Activated B cell treated with CpG ODN at 0.5 μM for 24 hours (primary cell): ENCODE results near the gene CACNB4. TPM values are rescaled to one million over a fixed set of nuclear protein-coding genes. Genes with fewer than 3 reads are reported as not detected.

Experiments
- ATAC-seq: fragments of 200-7000 bp; cut with Tn5 transposase; one replicate; pipeline ENCODE4 v1.10.0; 2021; ENCODE audit warnings: low read depth, mild to moderate bottlenecking, moderate library complexity
- CTCF ChIA-PET: fragments of 350-600 bp; sonication (Branson Sonifier 250); formaldehyde crosslinking; loops from one replicate; lab custom pipeline; 2021; ENCODE audit warnings: antibody characterized with exemption; lab: Charles Lee
- POLR2A ChIA-PET: fragments of 350-600 bp; sonication (Branson Sonifier 250); formaldehyde crosslinking; loops from one replicate; lab custom pipeline; 2021; ENCODE audit warnings: antibody characterized with exemption; lab: Charles Lee
- DNase-seq: peaks from one replicate; pipeline ENCODE4 v3.0.0; 2022
- H3K27ac Mint-ChIP-seq: one replicate; pipeline ENCODE4 v1.8.0; 2020; ENCODE audit warnings: mixed read lengths
- H3K27me3 Mint-ChIP-seq: one replicate; pipeline ENCODE4 v1.8.0; 2021; ENCODE audit warnings: mixed read lengths
- H3K36me3 Mint-ChIP-seq: one replicate; pipeline ENCODE4 v1.8.0; 2021; ENCODE audit warnings: low read depth, mixed read lengths
- H3K4me1 Mint-ChIP-seq: one replicate; pipeline ENCODE4 v1.8.0; 2021; ENCODE audit warnings: mixed read lengths
- H3K4me3 Mint-ChIP-seq: one replicate; pipeline ENCODE4 v1.8.0; 2020; ENCODE audit warnings: mild to moderate bottlenecking, mixed read lengths
- H3K9me3 Mint-ChIP-seq: one replicate; pipeline ENCODE4 v1.8.0; 2020; ENCODE audit warnings: mixed read lengths
- CTCF ChIP-seq: fragments of 200-600 bp; IDR thresholded peaks from one replicate; pipeline ENCODE4 v1.8.0; 2022; ENCODE audit warnings: antibody characterized with exemption, mild to moderate bottlenecking
- intact Hi-C: fragments of 100-400 bp; cut with micrococcal nuclease; formaldehyde crosslinking; loops from one replicate; pipeline ENCODE4 v1.15.1; 2024
- total RNA-seq: library from RNA; stranded (reverse); gene quantifications from 2 replicates; pipeline ENCODE4 v1.2.3, GENCODE V29; 2022

The CACNB4 gene
- total RNA-seq, 1 donor from 2014 or later, result 0.86 TPM

DNA sequence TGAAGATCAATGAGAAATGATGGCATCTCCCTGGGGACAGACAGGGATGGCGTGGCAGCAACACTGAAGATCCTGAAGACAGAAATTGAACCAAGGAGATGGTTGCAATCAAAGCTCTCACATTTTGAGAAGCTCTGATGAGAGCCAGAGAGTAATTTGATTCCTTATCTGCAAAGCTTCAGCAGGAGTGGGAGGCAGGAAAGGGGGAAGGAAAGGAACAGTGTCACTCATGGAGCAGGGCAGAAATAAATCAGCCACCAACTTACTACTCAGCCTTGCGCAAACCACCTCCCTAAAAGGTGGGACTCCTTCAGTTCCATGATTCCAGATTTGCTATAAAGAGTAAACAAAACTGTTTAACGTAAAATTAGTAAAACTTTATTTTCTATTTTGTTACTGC lies 119.2 kb downstream of the CACNB4 start:
- no peaks in the 10 kb centered on the region for H3K4me1 Mint-ChIP-seq
- no peaks in the 10 kb centered on the region for H3K36me3 Mint-ChIP-seq
- POLR2A ChIA-PET, result no interaction called here
- no peak for TF ChIP-seq CTCF
- CTCF ChIA-PET, result interaction anchor here (1.0 kb wide), 1 partner anchor 16 kb away, joined by 3 read pairs; no protein-coding TSS in a partner anchor
- ATAC-seq (no peak), DNase-seq (no peak)
- no peaks in the 10 kb centered on the region for H3K9me3 Mint-ChIP-seq
- H3K27me3 Mint-ChIP-seq, result peaks cover 10% of the 10 kb centered on the region
- no peak overlapping the region for H3K27ac Mint-ChIP-seq
- intact Hi-C loops, result no loop called here
- no peak overlapping the region for H3K4me3 Mint-ChIP-seq

DNA sequence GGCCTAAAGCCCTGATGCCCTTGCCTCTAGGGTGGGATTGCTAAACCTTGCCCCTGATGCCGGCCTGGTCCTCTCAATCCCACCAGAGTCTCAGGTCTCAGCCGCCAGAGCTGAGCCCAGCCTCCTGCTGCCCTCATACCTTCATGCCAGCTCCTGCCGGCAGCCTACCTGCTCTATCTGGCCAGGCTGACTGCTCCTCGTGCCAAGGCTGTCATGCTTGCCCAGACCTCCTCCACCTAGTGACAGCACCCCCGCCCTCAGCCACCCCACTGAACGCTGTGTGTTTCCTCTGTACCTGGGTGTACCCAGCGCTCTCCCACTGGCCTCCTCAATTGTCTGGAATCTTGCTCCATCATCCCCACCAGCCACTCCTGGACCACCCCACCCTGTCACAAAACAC lies 120.1 kb downstream of the CACNB4 start:
- ATAC-seq, result no peak
- TF ChIP-seq CTCF, result no peak
- H3K9me3 Mint-ChIP-seq, result no peaks in the 10 kb centered on the region
- H3K4me3 Mint-ChIP-seq, result no peak overlapping the region
- H3K4me1 Mint-ChIP-seq, result no peaks in the 10 kb centered on the region
- no peak overlapping the region for H3K27ac Mint-ChIP-seq
- intact Hi-C loops, result no loop called here
- ChIA-PET POLR2A (no interaction called here), CTCF (no interaction called here)
- H3K27me3 Mint-ChIP-seq, result peaks cover 10% of the 10 kb centered on the region
- DNase-seq, result no peak
- no peaks in the 10 kb centered on the region for H3K36me3 Mint-ChIP-seq

GRCh38 chr2:151977631-151978030 lies 121.2 kb downstream of the CACNB4 start:
- Mint-ChIP-seq H3K27ac (no peak overlapping the region), H3K4me3 (no peak overlapping the region), H3K36me3 (no peaks in the 10 kb centered on the region), H3K27me3 (peaks cover 8% of the 10 kb centered on the region), H3K4me1 (no peaks in the 10 kb centered on the region), H3K9me3 (no peaks in the 10 kb centered on the region)
- intact Hi-C loops, result no loop called here
- no peak for DNase-seq
- ATAC-seq, result no peak
- CTCF ChIA-PET, result no interaction called here
- POLR2A ChIA-PET, result no interaction called here
- no peak for TF ChIP-seq CTCF

GRCh38 chr2:151976945-151977353 lies 121.9 kb downstream of the CACNB4 start:
- ChIA-PET POLR2A (no interaction called here), CTCF (no interaction called here)
- no peaks in the 10 kb centered on the region for H3K9me3 Mint-ChIP-seq
- H3K36me3 Mint-ChIP-seq, result no peaks in the 10 kb centered on the region
- no peak overlapping the region for H3K4me3 Mint-ChIP-seq
- TF ChIP-seq CTCF, result no peak
- intact Hi-C loops, result no loop called here
- no peaks in the 10 kb centered on the region for H3K4me1 Mint-ChIP-seq
- DNase-seq, result no peak
- ATAC-seq, result no peak
- peaks cover 8% of the 10 kb centered on the region for H3K27me3 Mint-ChIP-seq
- no peak overlapping the region for H3K27ac Mint-ChIP-seq

DNA sequence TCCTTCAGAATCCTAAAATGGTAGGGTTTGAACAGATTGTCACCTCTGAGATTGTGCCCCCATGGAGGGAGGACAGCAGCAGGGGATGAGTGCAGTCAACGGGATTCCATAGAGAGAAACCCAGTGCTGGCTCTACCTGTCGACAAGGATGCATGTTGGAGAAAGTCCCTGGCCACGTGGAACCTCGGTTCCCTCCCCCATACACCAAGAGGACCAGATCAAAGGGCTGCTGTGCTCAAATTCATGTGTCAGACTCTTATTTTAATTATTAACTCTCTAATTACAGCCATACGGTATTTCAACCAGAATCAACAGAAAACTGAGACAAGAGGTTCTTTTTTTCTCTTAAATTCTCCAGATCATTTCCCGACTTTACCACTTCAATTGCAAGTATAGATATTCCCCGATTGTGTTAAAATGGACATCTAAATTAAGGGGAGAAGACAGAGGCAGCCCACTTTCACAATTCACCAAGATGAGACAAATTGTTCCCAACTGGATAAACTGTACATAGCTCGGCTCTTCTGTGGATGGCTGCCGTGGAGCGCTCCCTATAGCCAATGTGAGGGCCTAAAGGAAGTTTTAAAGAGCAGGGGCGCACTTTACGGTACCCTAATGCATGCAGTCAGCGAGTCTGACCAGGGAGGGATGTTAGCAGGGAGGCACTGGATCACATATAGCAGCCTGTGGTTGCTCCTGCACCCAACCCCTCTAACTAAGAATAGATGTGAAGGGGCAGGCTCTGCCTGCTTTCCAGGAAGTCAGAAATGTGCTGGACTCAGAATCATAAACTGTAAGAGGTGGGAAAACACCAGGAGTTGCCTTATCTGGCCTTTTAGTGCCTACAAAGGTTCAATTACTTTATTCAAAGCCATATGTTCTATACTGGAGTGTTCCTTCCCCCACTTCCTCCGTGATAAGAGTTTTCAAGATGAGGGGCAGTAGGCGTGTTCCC lies 123.1 kb downstream of the CACNB4 start:
- DNase-seq (no peak), ATAC-seq (no peak)
- Mint-ChIP-seq H3K27me3 (peaks cover 6% of the 10 kb centered on the region), H3K9me3 (no peaks in the 10 kb centered on the region), H3K36me3 (no peaks in the 10 kb centered on the region), H3K4me1 (no peaks in the 10 kb centered on the region), H3K27ac (no peak overlapping the region), H3K4me3 (no peak overlapping the region)
- ChIA-PET POLR2A (no interaction called here), CTCF (no interaction called here)
- intact Hi-C loops, result no loop called here
- TF ChIP-seq CTCF, result no peak
